Activated CD8-positive, alpha-beta memory T cell treated with anti-CD3 and anti-CD28 coated beads for 24 hours (primary cell): ENCODE data around the gene SUGCT.

Experiments used
- DNase-seq: peaks from one replicate; pipeline ENCODE4 v3.0.0-alpha.2; 2020

SUGCT gene

GRCh38 chr7:40276061-40276460 is 141.3 kb downstream of the SUGCT start:
- DNase-seq: no peak

DNA sequence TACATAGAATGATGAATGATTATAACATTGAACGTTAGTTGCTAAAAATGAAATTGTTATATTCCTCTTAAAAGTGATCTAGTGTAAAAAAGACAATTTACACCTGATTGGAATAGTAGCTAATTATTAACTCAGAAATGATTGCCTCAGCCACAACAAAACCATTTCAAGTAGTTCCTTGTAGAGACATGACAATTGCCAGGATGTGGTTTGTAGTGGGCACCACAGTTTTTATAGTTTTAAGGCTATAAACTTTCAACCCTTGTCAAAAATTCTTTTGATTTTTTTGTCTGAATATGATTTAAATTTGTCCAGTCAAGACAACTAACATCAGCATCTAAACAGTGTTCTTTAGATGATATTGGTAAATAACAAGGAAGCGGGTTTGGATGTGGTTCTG is 145.2 kb downstream of the SUGCT start:
- DNase-seq: no peak

DNA sequence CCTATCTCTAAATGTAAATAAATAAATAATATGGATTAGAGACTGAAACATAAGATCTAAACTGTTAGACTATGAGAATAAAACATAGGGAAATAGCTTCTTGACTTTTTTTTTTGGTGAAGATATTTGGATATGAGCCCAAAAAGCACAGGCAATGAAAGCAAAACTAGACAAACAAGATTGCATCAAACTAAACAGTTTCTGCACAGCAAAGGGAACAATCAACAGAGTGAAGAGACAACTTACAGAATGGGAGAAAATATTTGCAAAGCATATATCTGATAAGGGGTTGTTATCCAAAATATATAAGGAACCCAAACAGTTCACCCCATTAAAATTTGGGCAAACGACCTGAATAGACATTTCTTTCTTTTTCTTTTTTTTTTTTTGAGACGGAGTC is 148.1 kb downstream of the SUGCT start:
- no peak for DNase-seq

DNA sequence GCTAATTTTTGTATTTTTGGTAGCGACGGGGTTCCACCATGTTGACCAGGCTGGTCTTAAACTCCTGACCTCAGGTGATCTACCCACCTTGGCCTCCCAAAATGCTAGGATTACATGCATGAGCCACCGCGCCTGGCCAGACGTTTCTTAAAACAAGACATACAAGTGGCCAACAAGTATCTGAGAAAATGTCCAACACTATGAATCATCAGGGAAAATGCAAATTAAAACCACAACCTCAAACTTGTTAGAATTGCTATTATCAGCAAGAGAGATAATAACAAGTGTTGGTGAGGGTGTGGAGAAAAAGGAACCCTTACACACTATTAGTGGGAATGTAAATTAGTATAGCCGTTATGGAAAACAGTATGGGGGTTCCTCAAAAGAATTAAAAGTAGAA is 148.6 kb downstream of the SUGCT start:
- no peak for DNase-seq

DNA sequence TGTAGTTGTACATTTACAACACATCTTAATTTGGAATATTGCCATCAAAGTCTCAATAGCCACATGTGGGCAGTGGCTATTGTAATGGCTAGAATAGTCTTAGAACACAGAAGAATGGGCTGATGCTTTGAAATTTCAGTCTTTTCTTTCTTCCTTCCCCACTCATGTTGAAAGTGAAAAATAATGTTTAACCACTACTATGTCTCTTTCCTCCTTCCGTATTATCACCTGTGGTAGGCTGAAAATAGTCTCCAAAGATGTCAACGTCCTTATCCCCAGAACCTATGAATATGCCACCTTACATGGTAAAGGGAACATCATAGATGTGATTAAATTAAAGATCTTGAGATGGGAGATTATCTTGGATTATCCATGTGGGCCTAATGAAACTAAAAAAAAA is 154.0 kb downstream of the SUGCT start:
- no peak for DNase-seq

- DNase-seq: no peak
Observed at GRCh38 chr7:40297741-40298311, 163.0 kb downstream of the SUGCT start.

DNA sequence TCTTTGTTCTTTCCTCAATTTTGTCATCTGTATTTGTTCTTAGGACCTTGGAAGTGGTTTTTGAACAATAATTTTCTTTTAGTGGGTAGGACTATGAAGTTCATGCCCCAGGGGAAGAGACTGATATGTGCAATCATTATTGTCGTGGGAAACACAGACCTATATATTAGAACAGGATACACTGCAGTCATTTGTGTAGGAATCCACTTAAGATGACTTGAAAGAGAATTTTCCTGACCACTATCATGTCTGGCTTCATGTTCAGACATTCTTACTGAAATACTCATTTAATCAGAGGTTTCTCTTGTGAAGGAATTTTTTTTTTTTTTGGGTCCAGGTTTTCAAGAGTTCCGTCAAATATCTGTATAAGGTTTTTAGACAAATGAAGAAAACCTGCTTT is 163.6 kb downstream of the SUGCT start:
- DNase-seq: no peak

DNA sequence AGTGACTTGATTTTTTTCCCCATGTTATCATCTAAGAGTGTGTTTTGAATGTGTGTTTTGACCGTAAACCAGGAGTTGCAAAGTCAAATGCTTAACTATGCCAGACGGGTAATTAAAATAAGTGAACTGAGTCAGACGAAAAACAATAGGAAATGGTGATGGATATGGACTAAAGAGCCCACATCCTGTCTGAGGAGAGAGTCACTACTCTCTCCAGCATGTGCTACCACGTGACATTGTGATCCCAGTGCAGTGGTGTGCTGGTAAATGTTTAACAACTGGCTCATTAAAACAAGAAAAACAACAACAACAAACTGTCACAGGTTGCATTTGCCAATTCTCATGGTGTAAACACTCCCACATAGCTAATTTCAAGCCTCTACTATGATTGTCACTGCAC is 164.3 kb downstream of the SUGCT start:
- no peak for DNase-seq

DNA sequence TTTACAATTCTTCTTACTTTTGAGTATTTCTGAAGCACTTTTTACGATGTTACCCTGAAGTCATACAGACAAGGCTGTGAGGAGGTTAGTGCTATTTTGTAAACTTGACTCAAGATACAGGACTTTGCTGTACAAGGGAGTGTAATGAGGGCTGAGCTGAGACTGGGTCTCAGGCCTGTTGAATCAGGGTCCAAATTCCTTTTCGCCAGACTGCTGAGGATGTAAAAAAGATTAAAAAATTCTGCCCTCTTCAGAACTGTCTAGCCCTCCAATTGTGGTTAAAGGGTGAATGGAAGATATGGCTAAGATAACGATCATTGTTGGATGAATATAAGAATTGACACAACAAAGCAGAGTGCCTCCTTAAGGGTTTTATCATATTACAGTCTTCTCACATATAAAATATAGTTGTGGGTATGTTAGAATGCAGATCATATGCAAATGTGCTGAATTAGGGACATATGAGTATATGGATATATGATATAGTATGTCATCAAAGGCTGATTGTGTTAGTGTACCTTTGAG is 165.4 kb downstream of the SUGCT start:
- DNase-seq: no peak

DNA sequence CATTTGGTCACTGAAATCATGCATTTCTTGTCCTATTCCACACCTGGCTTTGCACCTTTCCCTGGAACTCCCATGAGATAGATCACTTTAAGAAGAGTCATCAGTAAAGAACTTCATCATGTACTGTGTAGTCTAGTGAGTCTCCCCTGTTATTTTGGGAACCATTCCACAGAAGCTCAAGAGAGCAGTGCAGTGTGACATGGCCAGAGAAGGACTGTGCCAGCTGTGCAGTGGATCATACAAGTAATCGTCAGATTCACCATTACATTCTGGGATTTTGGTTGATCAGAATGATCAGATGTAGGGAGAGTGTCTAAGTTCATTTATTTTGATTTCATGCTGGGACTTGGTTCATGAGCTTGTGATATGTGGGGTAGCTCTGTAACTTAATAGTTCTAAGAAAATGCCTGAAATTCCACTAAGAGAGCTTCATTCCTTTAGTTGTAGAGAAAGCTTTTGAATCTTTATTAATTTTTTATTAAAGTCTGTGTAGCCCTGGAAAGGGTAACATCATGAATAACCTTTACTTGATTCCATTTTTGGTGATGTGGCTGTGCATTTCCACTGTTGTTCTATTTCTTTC is 166.8 kb downstream of the SUGCT start:
- no peak for DNase-seq

GRCh38 chr7:40303996-40304395 is 169.2 kb downstream of the SUGCT start:
- DNase-seq: no peak

DNA sequence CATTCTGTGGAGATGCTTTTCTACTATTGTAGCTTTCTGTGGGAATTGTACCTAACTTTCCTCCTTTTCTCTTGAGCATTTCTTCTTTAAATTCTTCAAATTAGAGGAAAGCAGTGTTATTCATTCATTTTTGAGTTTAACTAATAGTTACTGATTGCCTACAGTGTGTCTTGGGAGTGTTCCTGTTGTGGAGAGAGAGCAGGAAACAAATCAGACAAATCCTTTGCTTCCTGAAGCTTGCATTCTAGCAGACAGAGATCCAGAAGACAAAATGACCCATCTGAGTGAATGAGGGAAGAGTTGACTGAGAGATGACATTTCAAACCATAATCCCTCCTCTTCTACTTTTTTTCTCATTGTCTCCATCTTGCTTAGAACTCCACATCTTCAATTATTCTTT is 170.4 kb downstream of the SUGCT start:
- DNase-seq: no peak

DNA sequence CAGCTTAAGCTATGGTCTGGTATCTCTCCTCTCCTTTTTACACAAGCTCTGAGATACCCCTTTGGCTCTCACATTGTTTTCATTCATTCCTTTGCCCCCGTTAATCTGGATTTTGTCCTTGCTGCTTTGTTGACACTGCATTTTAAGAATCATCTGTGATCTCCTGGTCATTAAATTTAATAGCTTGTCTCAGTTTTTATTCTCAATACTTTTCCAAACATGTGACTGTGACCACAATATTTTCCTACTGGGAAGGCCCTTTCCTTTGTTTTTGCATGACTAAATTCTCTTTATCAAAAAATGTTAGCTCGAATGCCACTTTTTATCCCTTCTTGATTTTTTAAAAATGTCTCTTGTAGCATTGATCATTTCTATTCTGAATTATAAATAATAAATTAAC is 171.2 kb downstream of the SUGCT start:
- DNase-seq: no peak

- no peak for DNase-seq
Observed at GRCh38 chr7:40306596-40306995, 171.8 kb downstream of the SUGCT start.

DNA sequence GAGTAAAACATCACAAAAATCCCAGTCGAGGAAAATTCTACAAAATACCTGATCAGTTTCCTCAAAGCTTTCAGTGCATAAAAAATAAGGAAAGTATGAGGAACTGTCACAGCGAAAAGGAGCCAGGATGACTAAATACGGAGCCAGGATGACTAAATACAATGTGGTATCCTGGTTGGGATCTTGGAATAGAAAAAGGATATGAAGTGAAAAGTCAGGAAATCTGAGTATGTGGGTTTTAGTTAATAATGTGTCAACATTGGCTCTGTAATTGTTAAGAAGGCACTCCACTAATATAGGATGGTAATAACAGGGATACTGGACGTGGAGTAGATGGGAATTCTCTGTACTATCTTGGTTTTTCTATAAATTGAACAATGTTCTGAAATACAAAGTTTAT is 175.5 kb downstream of the SUGCT start:
- no peak for DNase-seq

- DNase-seq: no peak
Observed at GRCh38 chr7:40311307-40311706, 176.5 kb downstream of the SUGCT start.

- no peak for DNase-seq
Observed at GRCh38 chr7:40315277-40315676, 180.5 kb downstream of the SUGCT start.

GRCh38 chr7:40316176-40316575 is 181.4 kb downstream of the SUGCT start:
- no peak for DNase-seq

DNA sequence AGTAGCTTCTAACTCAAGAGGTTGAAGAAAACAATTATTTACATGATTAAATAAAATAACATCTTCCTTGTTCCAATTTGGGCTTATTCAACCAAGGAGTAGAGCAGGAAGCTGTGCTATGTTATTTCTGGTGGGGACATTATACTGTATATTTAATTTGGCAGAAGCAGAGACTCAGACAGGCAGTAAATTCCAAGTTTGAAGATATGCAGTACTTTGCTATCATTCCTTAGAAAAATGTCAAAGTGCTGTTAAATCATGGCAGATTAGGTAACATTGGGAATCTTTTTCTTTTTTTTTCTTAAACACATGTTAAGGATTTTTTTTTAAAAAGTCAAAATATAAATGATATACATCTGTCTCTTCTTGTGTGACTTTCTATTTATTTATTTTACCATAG is 190.1 kb downstream of the SUGCT start:
- DNase-seq: no peak

- no peak for DNase-seq
Observed at GRCh38 chr7:40327113-40327512, 192.3 kb downstream of the SUGCT start.

DNA sequence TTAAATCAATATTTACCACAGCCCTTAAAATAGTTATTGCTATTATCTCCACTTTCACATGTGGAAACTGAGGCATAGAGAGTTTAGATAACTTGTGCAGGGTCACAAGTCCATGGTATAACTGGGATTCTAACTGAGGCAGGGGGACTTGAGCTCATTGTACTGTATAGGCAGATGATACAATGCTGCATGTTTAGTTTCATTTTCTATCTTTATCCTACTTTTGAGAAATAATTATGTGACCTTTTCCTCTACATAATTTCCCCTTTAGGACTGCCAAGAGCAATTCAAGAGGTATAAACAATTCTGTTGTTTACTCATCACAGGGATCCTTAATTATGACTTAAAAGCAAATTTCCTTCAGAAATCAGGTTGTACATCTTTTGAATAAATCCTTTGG is 193.1 kb downstream of the SUGCT start:
- DNase-seq: no peak

DNA sequence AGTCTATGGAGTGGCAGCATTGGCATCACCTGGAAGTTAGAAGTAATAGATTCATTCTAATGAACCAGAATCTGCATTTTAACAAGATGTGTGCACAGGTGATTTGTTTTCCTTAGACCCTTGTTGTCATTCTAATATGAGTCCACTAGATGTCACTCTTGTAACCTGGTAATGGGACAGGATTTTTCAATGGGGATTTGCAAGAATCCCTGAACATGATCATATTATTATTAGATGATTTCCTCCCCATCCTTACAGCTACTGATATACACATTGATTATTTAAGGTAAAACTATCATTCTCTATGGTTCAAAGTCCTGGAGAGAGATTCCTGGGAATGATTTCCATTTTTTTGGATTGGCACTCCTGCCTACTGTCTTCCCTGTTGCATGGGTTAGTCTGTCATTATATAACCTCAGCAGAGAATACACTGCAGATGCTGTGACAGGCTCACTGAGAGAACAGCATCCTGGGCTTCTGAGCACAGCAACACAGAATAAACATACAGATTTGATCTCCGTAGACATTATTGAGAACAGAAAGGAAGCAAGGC is 194.9 kb downstream of the SUGCT start:
- DNase-seq: no peak

GRCh38 chr7:40330408-40330807 is 195.6 kb downstream of the SUGCT start:
- DNase-seq: no peak

DNA sequence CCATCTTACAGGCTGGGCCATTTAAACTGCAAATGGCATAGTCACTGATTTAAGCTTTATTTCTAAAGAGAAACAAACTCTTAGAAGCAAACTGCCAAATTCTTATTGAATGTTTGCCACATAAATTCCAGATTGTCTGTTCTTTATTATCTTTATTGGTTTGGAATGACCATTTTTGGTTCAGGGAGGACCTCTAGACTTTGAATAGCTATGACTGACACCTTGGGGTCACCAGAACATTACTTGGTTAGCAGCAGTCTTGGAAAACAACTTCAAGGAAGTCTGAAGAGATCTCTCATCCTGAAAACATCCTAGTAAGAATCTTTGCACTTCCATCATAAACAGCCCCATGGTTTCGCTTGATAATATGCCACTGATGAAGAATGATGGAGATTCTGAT is 197.1 kb downstream of the SUGCT start:
- no peak for DNase-seq

DNA sequence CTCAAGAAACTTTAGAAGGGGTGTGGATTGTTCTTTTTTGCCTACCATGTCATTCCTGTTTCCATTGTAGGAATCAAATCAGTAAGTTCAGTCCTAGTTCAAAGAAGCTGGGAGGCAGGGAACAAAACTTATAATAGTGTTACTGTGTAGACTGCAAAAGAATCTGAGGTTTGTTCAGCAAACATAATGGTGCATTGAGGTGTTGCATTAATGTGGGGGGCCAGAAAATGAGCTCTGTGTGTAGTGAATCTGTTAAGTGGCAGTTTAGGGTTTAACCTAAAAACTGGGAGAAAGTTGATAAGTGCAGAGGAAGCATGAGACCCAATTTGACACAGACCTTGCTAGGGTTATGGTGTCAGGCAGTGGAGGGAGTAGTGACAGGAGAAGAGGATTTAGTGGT is 197.7 kb downstream of the SUGCT start:
- no peak for DNase-seq
